Muscle of back (tissue), 11 donors: ENCODE measurements around the gene GNAT3. TPM values are rescaled to one million over a fixed set of nuclear protein-coding genes. Genes with fewer than 3 reads are reported as not detected.

ENCODE experiments used
- DNase-seq, 3 donors: peaks; one replicate each; pipeline versions ENCODE4 v3.0.0 to v3.0.0-alpha.2; 2013
- polyA plus RNA-seq, 10 donors: library from polyadenylated mRNA; unstranded; fragments of 120-200 nt; gene quantifications; one replicate each; pipeline ENCODE4 v1.2.1, GENCODE V29; 2013; ENCODE audit not compliant: insufficient read length in 10 of 10

GNAT3 gene
- polyA plus RNA-seq, 10 donors = 0.13 TPM; not detected in 9

DNA sequence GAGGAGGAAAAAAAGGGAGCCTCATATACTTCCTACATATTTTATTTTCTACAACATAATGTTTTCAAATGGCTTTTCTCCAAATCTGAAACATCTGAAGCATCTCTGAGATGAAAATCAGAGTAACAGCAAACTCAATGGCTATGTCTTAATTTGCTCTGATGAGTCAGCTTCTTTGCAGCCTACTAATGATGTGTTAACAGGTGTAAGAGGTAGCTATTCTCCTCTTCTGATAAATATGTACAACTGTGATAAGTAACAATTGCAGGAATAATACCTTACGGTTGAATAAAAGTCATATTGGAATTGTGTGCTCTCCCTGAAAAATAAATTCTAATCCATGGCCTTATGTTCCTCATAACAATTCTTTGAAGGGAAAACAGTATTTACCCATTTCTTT lies 45.2 kb downstream of the GNAT3 start:
- DNase-seq = no peak

- no peak for DNase-seq
Measured at GRCh38 chr7:80464211-80464610, 47.7 kb downstream of the GNAT3 start.

DNA sequence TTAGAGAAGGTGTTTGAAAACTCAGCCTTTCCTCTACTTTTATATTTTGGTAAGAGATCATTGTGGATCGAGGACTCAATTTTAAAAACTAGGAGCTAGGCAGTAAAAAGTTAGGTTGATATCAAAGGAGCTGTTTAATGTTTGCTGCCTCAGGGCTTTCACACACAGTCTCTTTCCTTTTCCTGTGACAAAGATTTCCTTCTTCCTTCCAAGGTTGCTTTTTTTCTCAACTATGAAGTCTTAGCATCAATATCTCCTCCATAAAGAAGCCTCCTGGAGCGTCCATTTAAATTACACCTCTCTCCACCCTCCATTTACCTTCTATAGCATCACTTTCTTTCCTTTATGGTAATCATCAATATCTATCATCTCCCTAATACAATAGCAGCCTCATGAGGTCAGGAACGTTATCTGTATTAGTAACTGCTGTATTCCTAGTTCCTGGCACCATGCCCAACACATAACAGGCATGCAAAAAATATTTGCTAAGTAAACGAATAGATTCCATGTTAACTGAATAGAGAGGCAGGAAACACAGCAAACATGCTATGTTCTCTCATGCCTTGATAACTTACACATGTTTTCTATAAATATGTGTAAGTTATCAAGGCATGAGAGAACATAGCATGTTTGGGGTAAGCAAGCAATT lies 48.5 kb downstream of the GNAT3 start:
- DNase-seq = no peak

- DNase-seq = no peak
Measured at GRCh38 chr7:80460857-80461256, 51.0 kb downstream of the GNAT3 start.

DNA sequence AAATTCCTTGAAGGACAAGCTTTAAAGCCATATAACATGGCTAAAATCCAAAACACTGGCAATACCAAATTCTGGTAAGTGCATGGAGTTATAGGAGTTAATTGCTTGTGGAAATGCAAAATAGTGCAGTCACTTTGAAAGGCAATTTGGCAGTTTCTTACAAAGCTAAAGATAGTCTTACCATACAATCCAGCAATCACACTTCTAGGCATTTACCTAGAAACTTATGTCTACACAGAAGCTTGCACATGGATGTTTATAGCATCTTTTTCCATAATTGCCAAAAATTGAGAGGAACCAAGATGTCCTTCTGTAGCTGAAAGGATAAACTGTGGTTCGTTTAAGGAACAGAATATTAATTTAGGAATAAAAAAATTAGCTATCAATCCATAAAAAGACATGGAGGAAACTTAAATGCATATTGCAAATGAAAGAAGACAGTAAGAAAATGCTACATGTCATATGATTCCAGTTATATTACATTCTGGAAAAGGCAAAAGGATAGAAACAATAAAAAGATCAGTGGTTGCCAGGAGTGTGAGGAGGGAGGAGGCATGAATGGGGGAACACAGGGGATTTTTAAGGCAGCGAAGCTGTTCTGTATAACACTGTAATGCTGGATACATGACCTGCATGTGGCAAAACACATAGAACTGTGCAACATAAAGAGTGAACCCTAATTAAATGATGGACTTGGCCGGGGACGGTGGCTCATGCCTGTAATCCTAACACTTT lies 51.9 kb downstream of the GNAT3 start:
- DNase-seq = peak in 1 of 3 donors; percentile 69

GRCh38 chr7:80458822-80459725 lies 52.8 kb downstream of the GNAT3 start:
- DNase-seq = no peak

- peak in 2 of 3 donors; percentile 46 to 74 for DNase-seq
Measured at GRCh38 chr7:80453699-80454340, 58.0 kb downstream of the GNAT3 start.

DNA sequence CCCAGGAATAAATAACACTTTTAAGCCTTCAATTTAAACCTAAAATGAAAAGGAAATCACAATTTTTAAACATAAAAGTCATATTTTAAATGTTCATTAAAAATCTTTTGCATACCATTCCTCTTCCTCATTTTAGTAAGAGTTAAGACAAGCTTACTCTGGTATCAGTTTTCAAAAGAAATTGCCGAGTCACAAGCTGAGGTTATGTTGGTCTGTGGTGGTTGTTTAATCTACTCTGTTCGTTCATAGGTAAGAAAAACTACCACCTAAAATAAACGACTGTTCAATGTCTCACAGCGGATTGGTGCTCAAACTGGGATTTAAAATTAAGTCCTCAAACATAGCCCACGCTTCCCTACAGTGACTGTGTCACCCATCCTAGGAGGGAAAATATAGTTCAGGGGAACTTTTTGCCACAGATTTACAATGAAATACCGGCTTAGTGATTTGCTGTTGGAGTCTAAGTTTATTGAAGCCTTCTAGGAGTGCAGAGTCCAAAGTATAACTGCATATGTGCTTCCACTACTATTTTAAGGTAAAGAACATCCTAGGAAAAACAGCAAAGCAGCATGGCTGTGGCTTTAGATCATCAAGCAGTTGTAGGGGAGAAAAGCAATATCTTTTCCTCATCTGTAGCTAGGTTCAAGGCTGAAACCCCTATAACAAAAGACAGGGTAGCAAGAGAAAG lies 61.1 kb downstream of the GNAT3 start:
- no peak for DNase-seq

GRCh38 chr7:80449836-80450235 lies 62.0 kb downstream of the GNAT3 start:
- no peak for DNase-seq

GRCh38 chr7:80445351-80445750 lies 66.5 kb downstream of the GNAT3 start:
- DNase-seq = no peak

GRCh38 chr7:80444811-80445210 lies 67.1 kb downstream of the GNAT3 start:
- DNase-seq = no peak

GRCh38 chr7:80443325-80443724 lies 68.5 kb downstream of the GNAT3 start:
- no peak for DNase-seq

DNA sequence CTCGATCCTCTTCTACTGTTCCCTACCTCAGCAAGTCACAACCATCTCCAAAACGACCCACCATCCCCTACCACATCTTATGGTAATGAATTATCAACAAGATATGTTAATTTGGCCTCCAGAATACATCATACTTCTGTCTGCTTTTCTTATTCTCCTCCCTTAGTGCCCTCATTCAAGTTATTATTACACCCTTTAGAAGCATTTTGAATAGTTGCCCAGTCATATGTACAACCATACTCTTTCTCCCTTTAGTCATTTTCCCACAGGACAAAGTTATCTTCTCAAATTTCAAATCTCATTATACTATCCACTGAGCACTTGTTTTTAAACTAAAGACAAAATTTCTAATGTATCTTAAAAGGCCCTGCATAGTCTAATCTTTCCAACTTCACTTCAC lies 71.0 kb downstream of the GNAT3 start:
- no peak for DNase-seq

- peak; percentile 87 to 95 (median 90) for DNase-seq
Measured at GRCh38 chr7:80439894-80440821, 71.7 kb downstream of the GNAT3 start.

- peak in 1 of 3 donors; percentile 62 for DNase-seq
Measured at GRCh38 chr7:80435521-80435920, 76.3 kb downstream of the GNAT3 start.

DNA sequence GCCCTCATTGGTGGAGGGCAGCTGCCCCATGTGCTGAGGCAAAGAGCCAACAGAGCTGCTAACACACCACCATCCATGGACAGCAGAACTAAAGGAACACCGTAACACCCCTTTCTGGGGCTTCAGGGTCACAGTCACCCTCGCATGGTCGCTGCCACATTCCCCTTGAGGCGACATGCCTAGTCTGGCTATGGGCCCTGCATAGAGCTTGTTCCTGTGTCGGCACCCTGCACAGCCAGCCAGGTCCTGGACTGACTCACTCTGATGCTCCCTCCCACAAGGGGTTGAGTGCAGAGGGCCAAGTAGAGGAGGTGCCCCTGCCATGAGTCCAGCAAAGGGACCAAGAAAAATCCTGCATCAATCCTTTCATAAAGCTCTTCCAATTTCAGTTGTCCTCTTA lies 77.8 kb downstream of the GNAT3 start:
- no peak for DNase-seq

- DNase-seq = no peak
Measured at GRCh38 chr7:80432166-80432565, 79.7 kb downstream of the GNAT3 start.

DNA sequence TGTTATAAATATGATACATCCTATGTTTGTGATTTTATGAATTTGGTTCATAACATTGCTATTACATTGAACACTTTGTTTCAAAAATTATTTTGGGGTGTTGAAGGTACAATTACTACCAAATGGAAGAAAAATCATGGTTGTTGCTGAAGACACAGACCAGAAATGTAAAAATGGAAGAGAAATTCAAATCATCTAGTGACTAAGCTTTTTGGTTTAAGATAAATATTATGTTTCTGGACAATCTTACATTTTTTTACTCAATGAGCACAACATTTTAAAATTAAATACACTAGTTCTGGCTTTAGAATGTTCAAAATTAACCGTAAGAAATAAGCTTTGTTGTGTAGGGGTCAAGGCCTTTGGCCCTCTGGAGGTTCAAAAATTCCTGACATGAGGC lies 82.7 kb downstream of the GNAT3 start:
- DNase-seq = no peak

DNA sequence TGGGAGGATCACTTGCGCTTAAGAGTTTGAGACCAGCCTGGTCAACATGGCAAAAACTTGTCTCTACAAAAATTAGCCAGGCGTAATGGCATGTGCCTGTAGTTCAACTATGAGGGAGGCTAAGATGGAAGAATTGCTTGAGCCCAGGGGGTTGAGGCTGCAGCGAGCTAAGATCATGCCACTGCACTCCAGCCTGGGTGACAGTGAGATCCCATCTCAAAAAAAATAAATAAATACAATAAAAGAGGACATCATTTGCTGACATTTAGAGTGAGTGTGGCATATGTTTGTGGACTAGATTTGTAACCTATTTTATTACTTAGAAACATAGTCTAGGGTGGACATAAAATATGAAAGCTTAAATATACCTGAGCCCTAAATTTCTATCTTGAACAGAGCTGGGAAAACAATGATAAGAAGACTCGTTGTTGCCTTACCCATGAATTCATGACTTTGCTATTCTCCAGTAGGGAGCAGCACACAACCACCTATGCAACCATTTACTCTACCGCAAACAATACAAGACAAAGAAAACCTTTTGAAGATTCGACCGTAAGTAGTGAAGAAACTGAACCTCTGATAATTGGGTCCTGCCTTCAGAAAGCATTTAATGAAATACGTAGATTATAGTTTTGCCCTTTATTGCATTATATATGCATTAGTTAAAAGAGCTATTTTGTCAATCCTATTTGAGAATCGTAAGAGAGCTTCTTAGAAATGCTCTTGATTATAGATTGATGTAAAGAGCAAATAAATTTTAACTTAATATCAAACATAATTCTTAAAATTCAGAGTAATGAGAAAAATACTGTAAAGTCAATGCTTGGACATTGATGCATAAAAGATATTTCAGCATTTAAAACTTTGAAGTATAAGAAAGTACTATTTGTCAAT lies 83.5 kb downstream of the GNAT3 start:
- DNase-seq = peak; percentile 57 to 80 (median 65)
